Measurements from ENCODE around the gene MON1A.

- TF ChIP-seq POLR2AphosphoS5 (IDR thresholded peaks at IDR 0.05; ENCODE audit: low read depth, low read length) (no peak), POLR2A (IDR thresholded peaks at IDR 0.05; ENCODE audit: low read depth, low read length) (no peak)
Measured at GRCh38 chr3:49955636-49956035, 26.0 kb upstream of the MON1A start.
